Astrocyte (in vitro differentiated cells and primary cell): ENCODE data around the gene NPC1L1. TPM values are rescaled to one million over a fixed set of nuclear protein-coding genes. Genes with fewer than 3 reads are reported as not detected.

ENCODE experiments used
- DNase-seq: peaks from one replicate; pipeline ENCODE4 v3.0.0-alpha.2; 2010; ENCODE audit warnings: low read depth
- FAIRE-seq: peaks from 2 replicates; lab custom pipeline; 2011; peaks lifted over from hg19 to GRCh38; lab: Jason Lieb, UNC
- H2AFZ ChIP-seq: 2 replicates; pipeline ENCODE4 v1.6.0; 2012; ENCODE audit warnings: low read depth, low read length, inconsistent platforms
- H3K27ac ChIP-seq: 2 replicates; pipeline ENCODE4 v1.5.1; 2011; ENCODE audit warnings: low read depth, low read length, inconsistent platforms
- H3K27me3 ChIP-seq: 2 replicates; pipeline ENCODE4 v1.6.0; 2011; ENCODE audit warnings: low read length, inconsistent platforms; ENCODE audit not compliant: insufficient read depth
- H3K36me3 ChIP-seq: 2 replicates; pipeline ENCODE4 v1.5.1; 2011; ENCODE audit warnings: low read length, inconsistent platforms; ENCODE audit not compliant: insufficient read depth
- H3K4me1 ChIP-seq: 2 replicates; pipeline ENCODE4 v1.5.1; 2011; ENCODE audit warnings: low read length, inconsistent platforms; ENCODE audit not compliant: insufficient read depth
- H3K4me2 ChIP-seq: 2 replicates; pipeline ENCODE4 v1.6.0; 2012; ENCODE audit warnings: low read length, inconsistent platforms
- H3K4me3 ChIP-seq: 2 replicates; pipeline ENCODE4 v1.5.1; 2011; ENCODE audit warnings: low read depth, mild to moderate bottlenecking, low read length, inconsistent platforms; ENCODE audit not compliant: insufficient read depth
- H3K79me2 ChIP-seq: 2 replicates; pipeline ENCODE4 v1.6.0; 2012; ENCODE audit warnings: mild to moderate bottlenecking, low read length, inconsistent platforms; ENCODE audit not compliant: insufficient read depth
- H3K9ac ChIP-seq: 2 replicates; pipeline ENCODE4 v1.6.0; 2012; ENCODE audit warnings: mild to moderate bottlenecking, low read length, inconsistent platforms
- H3K9me3 ChIP-seq: 2 replicates; pipeline ENCODE4 v1.5.1; 2012; ENCODE audit warnings: low read depth, mild to moderate bottlenecking, low read length, inconsistent platforms; ENCODE audit not compliant: insufficient read depth
- H4K20me1 ChIP-seq: 2 replicates; pipeline ENCODE4 v1.6.0; 2012; ENCODE audit warnings: low read length, inconsistent platforms; ENCODE audit not compliant: insufficient read depth
- H3K27ac Mint-ChIP-seq: one replicate; pipeline ENCODE4 v1.8.0; 2021; ENCODE audit warnings: mild to moderate bottlenecking, mixed read lengths; ENCODE audit not compliant: unreplicated experiment
- H3K27me3 Mint-ChIP-seq: one replicate; pipeline ENCODE4 v1.8.0; 2021; ENCODE audit warnings: low read depth, mixed read lengths; ENCODE audit not compliant: unreplicated experiment
- H3K36me3 Mint-ChIP-seq: one replicate; pipeline ENCODE4 v1.8.0; 2021; ENCODE audit warnings: low read depth, mixed read lengths; ENCODE audit not compliant: unreplicated experiment
- H3K4me1 Mint-ChIP-seq: one replicate; pipeline ENCODE4 v1.8.0; 2021; ENCODE audit warnings: low read depth, mixed read lengths; ENCODE audit not compliant: unreplicated experiment
- H3K4me3 Mint-ChIP-seq: one replicate; pipeline ENCODE4 v1.8.0; 2021; ENCODE audit warnings: mild to moderate bottlenecking, moderate library complexity, mixed read lengths; ENCODE audit not compliant: unreplicated experiment
- H3K9me3 Mint-ChIP-seq: one replicate; pipeline ENCODE4 v1.8.0; 2021; ENCODE audit warnings: mild to moderate bottlenecking, mixed read lengths; ENCODE audit not compliant: unreplicated experiment
- CTCF ChIP-seq: IDR thresholded peaks from 2 replicates; pipeline ENCODE4 v1.5.1; 2011; ENCODE audit warnings: low read depth, mild to moderate bottlenecking, inconsistent platforms, low read length, moderate library complexity; ENCODE audit not compliant: insufficient read depth
- EZH2 ChIP-seq: IDR thresholded peaks from 2 replicates; pipeline ENCODE4 v1.6.1; 2012; ENCODE audit warnings: mild to moderate bottlenecking, low read length, inconsistent platforms; ENCODE audit not compliant: insufficient read depth
- total RNA-seq: library from RNA; stranded (reverse); gene quantifications from 2 replicates; pipeline ENCODE4 v1.2.1, GENCODE V29; 2021

NPC1L1 gene
- total RNA-seq, 1 donor from 2014 or later: 0.07 TPM

DNA sequence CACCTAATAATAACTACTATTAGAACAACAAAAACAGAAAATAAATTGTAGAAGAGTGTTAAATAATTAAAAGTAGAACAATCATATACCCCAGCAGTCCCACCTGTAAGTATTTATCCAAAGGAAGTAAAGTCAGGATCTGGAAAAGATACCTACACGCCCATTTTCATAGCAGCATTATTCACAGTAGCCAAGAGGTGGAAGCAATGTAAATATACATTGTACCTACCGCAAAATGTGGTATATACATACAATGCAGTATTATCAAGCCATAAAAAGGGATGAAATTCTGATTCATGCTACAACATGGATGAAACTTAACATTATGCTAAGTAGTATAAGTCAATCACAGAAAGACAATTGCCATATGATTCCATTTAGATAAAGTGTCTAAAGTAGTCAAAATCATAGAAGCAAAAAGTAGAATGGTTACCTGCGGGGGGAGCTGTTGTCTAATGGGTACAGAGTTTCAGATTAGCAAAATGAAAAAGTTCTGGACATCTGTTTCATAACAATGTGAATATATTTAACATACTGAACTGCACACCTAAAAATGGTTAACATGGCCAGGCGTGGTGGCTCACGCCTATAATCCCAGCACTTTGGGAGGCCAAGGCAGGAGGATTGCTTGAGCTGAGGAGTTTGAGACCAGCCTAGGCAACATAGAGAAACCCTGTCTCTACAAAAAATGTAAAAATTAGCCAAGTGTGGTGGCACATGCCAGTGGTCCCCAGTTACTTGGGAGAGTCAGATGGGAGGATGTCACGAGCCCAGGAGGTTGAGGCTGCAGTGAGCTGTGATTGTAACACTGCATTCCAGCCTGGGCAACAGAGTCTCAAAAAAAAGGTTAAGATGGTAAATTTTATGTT lies 46.9 kb upstream of the NPC1L1 start:
- no peaks in the 10 kb centered on the region for H3K36me3 Mint-ChIP-seq
- Histone ChIP-seq H3K79me2 (no peaks in the 10 kb centered on the region), H3K9me3 (no peaks in the 10 kb centered on the region), H3K27me3 (no peaks in the 10 kb centered on the region), H2AFZ (no peak overlapping the region), H3K4me2 (no peak overlapping the region), H3K36me3 (no peaks in the 10 kb centered on the region), H3K4me1 (no peaks in the 10 kb centered on the region), H4K20me1 (no peaks in the 10 kb centered on the region), H3K4me3 (no peak overlapping the region), H3K9ac (no peak overlapping the region), H3K27ac (no peak overlapping the region)
- no peaks in the 10 kb centered on the region for H3K27me3 Mint-ChIP-seq
- no peak for TF ChIP-seq EZH2
- peak; percentile 66 for TF ChIP-seq CTCF
- no peaks in the 10 kb centered on the region for H3K4me1 Mint-ChIP-seq
- FAIRE-seq: peak; percentile 59
- H3K9me3 Mint-ChIP-seq: no peaks in the 10 kb centered on the region
- H3K4me3 Mint-ChIP-seq: no peak overlapping the region
- H3K27ac Mint-ChIP-seq: peak overlapping the region; percentile 4
- peak; percentile 28 for DNase-seq

DNA sequence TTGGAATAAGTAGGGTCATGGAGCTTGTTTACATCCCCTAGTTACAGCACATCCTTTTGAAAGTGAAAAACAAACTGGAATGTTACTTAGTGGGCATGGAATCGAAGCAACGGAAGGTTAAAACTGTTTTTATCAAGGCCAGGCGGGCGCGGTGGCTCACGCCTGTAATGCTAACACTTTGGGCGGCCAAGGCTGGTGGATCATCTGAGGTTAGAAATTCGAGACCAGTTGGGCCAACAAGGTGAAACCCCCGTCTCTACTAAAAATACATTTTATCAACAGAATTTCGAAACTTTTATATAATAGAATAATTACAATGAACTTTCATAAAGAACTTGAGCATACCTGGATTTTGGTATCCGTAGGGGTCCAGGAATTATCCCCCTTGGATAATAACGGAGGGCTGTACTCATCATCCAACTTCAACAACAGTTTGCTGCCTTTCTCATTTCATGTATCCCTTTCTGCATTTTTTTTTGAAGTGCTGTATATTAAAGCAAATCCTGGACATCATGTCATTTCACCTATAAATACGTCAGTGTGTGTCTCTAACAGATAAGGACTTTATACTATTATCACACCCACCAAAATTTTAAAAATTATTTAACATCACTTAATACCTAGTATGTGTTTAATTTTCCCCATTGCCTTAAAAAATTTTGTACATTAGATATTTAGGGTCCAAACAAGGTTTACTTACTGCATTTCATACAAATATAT lies 42.2 kb upstream of the NPC1L1 start:
- H3K4me1 ChIP-seq: peaks cover 5% of the 10 kb centered on the region
- no peak for FAIRE-seq
- peaks cover 8% of the 10 kb centered on the region for H3K4me1 Mint-ChIP-seq
- H2AFZ ChIP-seq: peak overlapping the region; percentile 90
- H3K36me3 ChIP-seq: peaks cover 13% of the 10 kb centered on the region
- H3K27ac Mint-ChIP-seq: peak overlapping the region; percentile 90
- no peaks in the 10 kb centered on the region for H3K9me3 Mint-ChIP-seq
- peaks cover 11% of the 10 kb centered on the region for H4K20me1 ChIP-seq
- peak overlapping the region; percentile 90 for H3K9ac ChIP-seq
- H3K4me2 ChIP-seq: peak overlapping the region; percentile 91
- H3K9me3 ChIP-seq: no peaks in the 10 kb centered on the region
- H3K36me3 Mint-ChIP-seq: peaks cover 8% of the 10 kb centered on the region
- peak overlapping the region; percentile 93 for H3K27ac ChIP-seq
- peaks cover 29% of the 10 kb centered on the region for H3K79me2 ChIP-seq
- no peaks in the 10 kb centered on the region for H3K27me3 Mint-ChIP-seq
- DNase-seq: no peak
- peak overlapping the region; percentile 87 for H3K4me3 Mint-ChIP-seq
- TF ChIP-seq CTCF (no peak), EZH2 (no peak)
- no peaks in the 10 kb centered on the region for H3K27me3 ChIP-seq
- H3K4me3 ChIP-seq: peak overlapping the region; percentile 77
